GM23338 (cell line): ENCODE measurements around the gene LCN10.

Experiments used
- CREB1 ChIP-seq: fragments of 250-450 bp; sonication (Bioruptor Pico); IDR thresholded peaks from 2 replicates; pipeline ENCODE4 v1.5.0; 2020; ENCODE audit warnings: low read depth, mild to moderate bottlenecking, moderate library complexity
- EZH2 ChIP-seq: fragments of 200-600 bp; sonication (generic); IDR thresholded peaks from one replicate; pipeline ENCODE4 v1.8.0; 2017; ENCODE audit warnings: antibody characterized with exemption, mild to moderate bottlenecking, low read depth; ENCODE audit not compliant: unreplicated experiment
- EZH2phosphoT487 ChIP-seq: fragments of 200-600 bp; sonication (generic); IDR thresholded peaks from one replicate; pipeline ENCODE4 v1.8.1; 2018; ENCODE audit warnings: antibody characterized with exemption; ENCODE audit not compliant: unreplicated experiment
- POLR2AphosphoS5 ChIP-seq: IDR thresholded peaks from 2 replicates; pipeline ENCODE4 v1.6.1; 2016; ENCODE audit warnings: antibody characterized with exemption, low read depth
- TF ChIP-seq, protein P1 (sequence below), 2 experiments: fragments of 200-600 bp in 1 of 2; sonication (generic) in 1 of 2; conservative IDR thresholded peaks; 2 replicates each; pipeline versions ENCODE4 v1.5.1 to v1.6.1; 2016 to 2017; ENCODE audit warnings: antibody characterized with exemption in 2 of 2, low read depth in 2 of 2, mild to moderate bottlenecking in 2 of 2, moderate library complexity in 1 of 2
- TF ChIP-seq, protein P2 (sequence below): IDR thresholded peaks from one replicate; pipeline ENCODE4 v1.6.1; 2018; ENCODE audit warnings: antibody characterized with exemption; ENCODE audit not compliant: unreplicated experiment

- TF ChIP-seq, protein P1, sequence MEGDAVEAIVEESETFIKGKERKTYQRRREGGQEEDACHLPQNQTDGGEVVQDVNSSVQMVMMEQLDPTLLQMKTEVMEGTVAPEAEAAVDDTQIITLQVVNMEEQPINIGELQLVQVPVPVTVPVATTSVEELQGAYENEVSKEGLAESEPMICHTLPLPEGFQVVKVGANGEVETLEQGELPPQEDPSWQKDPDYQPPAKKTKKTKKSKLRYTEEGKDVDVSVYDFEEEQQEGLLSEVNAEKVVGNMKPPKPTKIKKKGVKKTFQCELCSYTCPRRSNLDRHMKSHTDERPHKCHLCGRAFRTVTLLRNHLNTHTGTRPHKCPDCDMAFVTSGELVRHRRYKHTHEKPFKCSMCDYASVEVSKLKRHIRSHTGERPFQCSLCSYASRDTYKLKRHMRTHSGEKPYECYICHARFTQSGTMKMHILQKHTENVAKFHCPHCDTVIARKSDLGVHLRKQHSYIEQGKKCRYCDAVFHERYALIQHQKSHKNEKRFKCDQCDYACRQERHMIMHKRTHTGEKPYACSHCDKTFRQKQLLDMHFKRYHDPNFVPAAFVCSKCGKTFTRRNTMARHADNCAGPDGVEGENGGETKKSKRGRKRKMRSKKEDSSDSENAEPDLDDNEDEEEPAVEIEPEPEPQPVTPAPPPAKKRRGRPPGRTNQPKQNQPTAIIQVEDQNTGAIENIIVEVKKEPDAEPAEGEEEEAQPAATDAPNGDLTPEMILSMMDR (conservative IDR thresholded peaks at IDR 0.05; ENCODE audit: low read depth in 2 of 2) = no peak
- TF ChIP-seq, protein P2, sequence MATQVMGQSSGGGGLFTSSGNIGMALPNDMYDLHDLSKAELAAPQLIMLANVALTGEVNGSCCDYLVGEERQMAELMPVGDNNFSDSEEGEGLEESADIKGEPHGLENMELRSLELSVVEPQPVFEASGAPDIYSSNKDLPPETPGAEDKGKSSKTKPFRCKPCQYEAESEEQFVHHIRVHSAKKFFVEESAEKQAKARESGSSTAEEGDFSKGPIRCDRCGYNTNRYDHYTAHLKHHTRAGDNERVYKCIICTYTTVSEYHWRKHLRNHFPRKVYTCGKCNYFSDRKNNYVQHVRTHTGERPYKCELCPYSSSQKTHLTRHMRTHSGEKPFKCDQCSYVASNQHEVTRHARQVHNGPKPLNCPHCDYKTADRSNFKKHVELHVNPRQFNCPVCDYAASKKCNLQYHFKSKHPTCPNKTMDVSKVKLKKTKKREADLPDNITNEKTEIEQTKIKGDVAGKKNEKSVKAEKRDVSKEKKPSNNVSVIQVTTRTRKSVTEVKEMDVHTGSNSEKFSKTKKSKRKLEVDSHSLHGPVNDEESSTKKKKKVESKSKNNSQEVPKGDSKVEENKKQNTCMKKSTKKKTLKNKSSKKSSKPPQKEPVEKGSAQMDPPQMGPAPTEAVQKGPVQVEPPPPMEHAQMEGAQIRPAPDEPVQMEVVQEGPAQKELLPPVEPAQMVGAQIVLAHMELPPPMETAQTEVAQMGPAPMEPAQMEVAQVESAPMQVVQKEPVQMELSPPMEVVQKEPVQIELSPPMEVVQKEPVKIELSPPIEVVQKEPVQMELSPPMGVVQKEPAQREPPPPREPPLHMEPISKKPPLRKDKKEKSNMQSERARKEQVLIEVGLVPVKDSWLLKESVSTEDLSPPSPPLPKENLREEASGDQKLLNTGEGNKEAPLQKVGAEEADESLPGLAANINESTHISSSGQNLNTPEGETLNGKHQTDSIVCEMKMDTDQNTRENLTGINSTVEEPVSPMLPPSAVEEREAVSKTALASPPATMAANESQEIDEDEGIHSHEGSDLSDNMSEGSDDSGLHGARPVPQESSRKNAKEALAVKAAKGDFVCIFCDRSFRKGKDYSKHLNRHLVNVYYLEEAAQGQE = no peak
- TF ChIP-seq CREB1 (CRISPR knock-in tag) = no peak
- no peak for TF ChIP-seq EZH2
- no peak for TF ChIP-seq POLR2AphosphoS5
- no peak for TF ChIP-seq EZH2phosphoT487
Observed at GRCh38 chr9:136756836-136757235, 14.1 kb upstream of the LCN10 start.
